Gastroesophageal sphincter (tissue), 3 donors: ENCODE results near the gene VWA5A.

Source experiments
- CTCF ChIP-seq, 4 experiments: fragments of 200-600 bp in 2 of 4; fragments of 450-650 bp in 2 of 4; sonication (generic) in 1 of 4; IDR thresholded peaks; one replicate each; pipeline ENCODE4 v1.5.1; 2017 to 2019; ENCODE audit warnings: antibody characterized with exemption in 4 of 4, mild to moderate bottlenecking in 2 of 4, moderate library complexity in 2 of 4
- POLR2A ChIP-seq, 2 donors: fragments of 450-650 bp; IDR thresholded peaks; one replicate each; pipeline ENCODE4 v1.6.1; 2017; ENCODE audit warnings: antibody characterized with exemption in 2 of 2, mild to moderate bottlenecking in 2 of 2, moderate library complexity in 1 of 2

DNA sequence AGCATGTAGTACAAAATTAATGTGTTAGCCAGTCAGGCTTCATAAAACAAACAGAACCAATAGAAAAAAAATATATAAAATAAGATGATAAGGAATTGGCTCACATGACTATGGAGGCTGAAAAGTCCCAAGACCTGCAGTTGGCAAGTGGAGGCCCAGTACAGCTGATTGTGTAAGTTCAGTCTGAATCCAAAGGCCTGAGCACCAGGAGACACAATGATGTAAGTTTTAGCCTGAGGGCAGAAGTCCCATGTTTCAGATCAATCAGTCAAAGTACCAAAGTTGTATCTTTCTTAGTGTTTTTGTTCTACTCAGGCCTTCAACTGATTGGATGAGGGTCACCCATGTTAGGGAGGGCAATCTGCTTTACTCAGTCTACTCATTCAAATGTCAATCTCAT is 53.5 kb downstream of the VWA5A start:
- TF ChIP-seq CTCF (IDR thresholded peaks at IDR 0.05) (no peak), POLR2A (IDR thresholded peaks at IDR 0.05) (no peak)
